GM19023 (cell line): ENCODE measurements around the gene EPB41L4B.

ENCODE experiments used
- ATAC-seq: cut with Tn5 transposase; IDR thresholded peaks from one replicate; pipeline ENCODE4 v1.9.1; 2021; ENCODE audit warnings: mild to moderate bottlenecking, moderate library complexity; ENCODE audit not compliant: unreplicated experiment

The EPB41L4B gene

DNA sequence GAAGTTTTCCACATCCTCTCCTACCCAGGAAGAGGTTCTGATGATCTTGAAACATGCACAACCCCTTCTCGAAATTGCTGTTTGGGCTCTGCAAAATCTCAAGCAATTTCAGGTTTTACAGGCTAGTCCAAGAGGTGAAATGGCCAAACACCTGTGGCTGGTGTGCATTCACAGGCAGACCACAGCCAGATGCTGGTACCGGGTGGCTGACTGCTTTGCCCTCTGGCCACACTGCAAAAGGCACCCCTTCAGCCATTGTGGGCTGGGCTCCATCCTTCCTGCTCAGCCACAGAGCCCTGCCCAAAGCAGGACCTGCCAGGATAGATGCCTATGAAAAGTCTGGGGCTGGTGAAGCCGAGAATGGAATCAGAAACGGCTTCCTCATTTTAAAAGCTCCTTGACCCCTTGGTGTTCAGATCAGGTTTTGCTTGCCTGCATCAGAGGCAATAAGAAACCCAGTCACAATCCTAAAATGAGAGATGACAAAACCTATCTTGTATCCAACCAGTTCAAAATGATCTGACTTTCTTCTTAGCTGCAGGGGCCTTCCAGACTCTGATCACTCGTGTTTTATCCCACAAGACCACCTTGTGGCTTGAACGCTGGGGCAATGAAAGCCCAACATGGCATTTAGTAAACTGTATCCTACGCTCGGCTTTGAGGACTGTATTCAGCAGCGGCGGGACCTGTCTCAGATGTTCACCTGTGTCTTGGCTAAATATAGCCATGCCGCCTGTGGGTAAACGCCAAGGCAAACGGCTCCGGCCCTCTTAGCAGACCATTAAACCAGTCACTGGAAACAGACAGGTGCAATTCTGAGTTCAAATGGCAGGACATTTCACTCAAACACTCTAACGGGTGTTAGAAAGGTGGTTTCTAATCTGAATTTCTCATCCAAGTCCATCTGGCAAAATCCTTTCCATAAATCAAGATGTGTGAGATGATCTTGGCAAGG, 49.6 kb downstream of the EPB41L4B start:
- ATAC-seq: no peak

DNA sequence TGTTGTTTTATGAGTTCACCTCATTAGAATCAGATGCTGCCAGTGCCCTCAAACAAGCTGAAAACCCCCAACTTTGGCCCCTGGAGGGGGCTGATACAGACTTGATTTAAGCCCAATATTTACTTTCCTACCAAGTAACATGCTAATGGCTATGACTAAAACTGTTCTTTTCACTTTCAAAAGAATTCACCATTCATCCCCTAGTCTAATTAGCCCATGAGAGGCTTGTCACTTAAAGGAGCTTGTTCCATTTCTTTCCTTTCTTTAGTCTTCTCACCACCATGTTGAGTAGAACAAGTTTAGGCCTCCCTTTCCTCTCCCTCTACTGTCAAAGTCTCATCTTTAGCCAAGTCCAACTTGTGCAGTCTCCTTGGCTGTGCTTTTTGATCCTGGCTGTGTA, 50.4 kb downstream of the EPB41L4B start:
- ATAC-seq: no peak

DNA sequence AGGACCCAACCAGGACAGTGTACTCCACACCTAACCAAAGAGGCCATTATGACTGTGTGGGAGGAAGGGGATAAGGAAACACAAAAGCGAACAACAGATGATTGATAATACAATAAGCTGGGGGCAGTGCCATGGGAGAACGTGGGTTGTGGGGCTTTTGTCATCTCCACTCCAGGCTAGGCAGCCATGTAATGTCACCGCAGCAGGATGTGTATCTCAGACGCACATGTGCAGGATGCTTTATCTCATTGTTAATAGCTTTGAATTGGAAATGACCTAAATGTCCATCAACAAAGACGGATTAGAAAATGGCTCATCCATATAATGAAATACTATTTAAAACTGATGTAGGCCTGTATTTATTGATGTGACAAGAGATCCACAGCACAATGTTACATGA, 51.0 kb downstream of the EPB41L4B start:
- no peak for ATAC-seq

DNA sequence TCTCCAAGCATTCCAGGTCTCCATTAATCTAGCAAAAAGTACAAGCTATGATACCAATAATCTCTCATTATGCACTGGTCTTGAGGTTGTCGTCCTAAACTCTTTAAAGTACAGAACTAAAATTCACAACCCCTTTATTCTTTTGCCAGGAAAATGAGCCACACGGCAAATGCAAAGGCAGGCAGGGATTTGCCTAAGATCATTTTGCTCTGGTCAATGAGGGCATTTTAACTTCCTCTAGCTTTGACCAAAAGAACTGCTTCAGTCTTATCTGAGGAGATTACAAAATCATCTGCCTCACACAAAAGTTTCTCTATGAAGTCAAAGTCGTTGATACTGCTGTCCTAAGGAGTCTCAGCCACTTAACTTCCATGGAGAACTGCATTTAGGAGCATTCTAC, 51.8 kb downstream of the EPB41L4B start:
- ATAC-seq: no peak

DNA sequence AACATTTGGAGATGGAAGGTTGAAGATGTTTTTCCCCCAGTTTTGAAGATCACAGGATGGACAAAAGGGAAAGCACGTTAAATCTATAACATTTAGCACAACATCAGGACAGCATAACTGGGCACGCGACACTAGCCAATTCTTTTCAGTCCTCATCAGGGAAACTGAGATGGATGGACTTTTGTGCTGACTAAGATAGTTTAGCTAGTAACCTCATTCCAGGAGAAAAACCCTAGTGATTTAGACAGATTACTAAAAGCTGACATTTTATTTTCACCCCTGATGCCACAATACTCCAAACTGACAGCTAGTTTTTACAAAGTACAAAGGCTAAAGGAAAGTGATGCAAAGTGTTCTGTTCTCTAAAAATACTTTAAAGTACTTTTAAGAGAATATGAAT, 53.3 kb downstream of the EPB41L4B start:
- ATAC-seq: no peak

DNA sequence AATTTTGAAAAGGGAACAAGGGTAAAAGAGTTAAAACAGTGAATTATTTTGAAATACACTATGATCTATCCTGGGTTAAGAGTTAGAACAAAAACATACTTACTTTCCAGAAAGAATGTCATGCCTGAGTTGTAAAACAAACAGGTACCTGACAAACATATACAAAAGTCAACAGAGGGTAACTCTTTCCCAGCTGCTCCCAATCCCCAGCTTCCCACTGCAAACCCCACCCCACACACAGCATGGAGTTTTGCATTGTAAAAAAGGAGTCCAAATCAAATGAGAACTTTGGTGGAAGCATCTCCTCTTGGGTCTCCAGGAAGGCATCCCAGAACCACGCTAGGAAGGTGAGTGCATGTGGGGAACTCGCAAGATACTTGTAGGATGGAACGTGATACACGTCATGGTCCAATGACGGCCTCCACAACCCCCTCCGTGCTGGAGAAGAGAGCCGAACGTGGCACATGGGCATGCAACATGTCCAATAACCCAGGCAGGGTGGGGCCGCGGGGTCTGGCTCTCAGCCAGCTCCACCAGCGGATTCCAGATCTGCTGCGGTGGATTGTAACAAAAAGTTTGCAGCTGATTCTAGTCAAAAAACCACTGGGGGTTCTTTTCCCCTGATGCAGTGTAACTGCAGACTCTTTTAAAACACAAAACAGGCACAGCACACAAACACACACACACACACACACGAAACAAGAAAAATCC, 55.8 kb downstream of the EPB41L4B start:
- no peak for ATAC-seq

DNA sequence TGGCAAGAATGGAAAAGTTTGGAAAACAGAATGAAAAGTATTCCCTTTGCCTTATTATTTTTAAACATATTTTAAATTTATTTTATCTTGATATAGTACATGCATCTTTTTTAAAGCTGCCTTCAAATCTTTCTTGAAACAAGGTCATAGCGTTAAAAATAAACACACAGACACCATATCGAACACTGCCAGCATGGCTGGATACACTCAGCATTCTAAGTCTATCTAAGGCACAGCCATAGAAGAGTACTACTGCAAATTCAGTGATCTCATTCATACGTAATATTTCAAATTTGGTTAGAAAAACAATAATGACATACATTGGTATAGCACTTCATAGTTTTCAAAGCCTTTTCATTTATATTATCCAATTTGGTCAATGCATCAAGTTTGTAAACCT, 57.5 kb downstream of the EPB41L4B start:
- ATAC-seq: no peak

DNA sequence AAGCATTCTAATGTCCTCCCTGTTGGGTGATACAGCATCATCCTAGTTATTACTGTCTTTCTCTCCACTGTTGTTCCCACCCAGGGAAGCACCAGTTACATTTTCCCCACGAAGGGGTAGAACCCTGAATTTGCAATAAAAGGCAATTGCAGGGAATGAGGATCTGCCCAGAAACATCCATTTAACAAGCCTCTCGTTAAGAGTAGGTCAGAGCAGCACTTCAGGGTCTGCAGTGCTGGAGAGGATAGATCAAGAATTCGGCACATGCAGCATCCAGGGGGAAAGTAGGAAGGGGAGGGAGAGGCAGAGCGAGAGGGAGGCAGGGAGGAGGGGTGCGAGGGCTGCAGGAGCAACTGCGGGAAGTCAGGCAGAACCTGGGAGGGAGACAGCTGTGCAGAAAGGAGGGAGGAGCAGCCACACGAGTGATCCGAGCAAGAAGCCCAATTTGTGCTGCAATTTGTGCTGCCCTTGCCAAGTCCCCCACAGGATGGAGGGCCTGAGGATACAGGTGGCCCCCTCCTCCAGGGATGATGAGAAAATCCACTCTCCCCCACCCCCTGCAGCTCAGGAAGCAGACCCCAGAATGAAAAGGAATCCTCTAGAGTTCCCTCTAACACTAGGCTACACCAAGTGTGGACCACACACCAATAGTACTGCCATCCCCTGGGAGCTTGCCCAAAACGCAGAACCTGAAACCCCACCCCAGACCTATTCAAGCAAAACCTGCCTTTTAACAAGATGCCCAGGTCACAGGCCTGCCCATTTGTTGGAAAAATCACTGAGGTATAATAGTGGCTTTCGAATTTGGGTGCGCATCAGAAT, 62.2 kb downstream of the EPB41L4B start:
- ATAC-seq: no peak

DNA sequence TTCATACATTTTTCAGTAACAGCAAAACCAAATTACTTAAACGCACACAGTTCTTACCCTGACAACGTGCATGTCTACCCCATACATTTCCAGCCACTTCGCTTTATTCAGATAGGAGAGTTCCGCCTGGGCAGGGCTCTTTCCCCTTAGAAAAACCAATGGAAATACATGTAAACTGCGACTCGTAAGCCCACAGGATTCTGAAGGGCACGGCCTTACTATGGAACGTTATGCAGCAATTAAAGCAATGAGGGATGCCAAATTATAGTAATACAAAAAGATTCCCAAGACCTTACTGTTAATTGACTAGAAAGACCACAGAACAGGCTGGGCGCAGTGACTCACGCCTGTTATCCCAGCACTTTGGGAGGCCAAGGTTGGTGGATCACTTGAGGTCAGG, 64.5 kb downstream of the EPB41L4B start:
- ATAC-seq: no peak

DNA sequence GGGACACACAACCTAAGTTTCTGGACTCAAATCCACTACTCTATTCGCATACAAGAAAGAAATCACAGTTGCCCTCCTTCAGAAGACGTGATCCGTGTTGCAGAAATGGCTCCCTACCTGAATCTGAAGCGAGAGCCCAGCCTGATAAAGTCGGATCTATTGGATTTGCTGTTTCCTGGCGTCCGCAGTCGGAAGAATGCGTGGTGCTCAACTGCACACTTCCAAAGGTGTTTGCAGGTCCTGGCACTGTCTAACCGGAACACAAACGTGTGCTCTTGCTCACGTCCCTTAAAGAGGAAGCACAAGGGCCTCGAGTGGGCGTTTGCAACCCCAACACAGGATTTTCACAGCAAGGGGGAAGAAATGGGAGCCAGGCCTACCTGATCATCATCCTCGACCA, 65.5 kb downstream of the EPB41L4B start:
- no peak for ATAC-seq

DNA sequence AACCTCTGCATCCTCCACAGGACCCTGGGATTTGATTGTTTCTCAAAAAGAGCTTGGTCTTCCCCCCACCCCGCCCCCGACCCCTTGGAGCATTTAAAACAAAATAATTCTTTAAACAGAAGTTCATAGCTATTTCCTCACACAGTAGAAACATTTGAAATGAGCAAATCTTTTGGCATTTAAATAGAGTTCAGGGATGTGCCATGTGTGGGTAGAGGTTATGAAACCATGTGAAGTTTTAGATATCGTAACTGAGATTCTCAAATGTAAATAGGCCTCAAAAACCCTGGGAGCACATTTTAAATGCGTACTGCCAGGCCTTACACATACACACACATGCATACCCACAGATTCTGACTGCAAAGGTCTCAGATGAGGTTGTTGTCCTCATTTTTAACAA, 66.5 kb downstream of the EPB41L4B start:
- no peak for ATAC-seq

DNA sequence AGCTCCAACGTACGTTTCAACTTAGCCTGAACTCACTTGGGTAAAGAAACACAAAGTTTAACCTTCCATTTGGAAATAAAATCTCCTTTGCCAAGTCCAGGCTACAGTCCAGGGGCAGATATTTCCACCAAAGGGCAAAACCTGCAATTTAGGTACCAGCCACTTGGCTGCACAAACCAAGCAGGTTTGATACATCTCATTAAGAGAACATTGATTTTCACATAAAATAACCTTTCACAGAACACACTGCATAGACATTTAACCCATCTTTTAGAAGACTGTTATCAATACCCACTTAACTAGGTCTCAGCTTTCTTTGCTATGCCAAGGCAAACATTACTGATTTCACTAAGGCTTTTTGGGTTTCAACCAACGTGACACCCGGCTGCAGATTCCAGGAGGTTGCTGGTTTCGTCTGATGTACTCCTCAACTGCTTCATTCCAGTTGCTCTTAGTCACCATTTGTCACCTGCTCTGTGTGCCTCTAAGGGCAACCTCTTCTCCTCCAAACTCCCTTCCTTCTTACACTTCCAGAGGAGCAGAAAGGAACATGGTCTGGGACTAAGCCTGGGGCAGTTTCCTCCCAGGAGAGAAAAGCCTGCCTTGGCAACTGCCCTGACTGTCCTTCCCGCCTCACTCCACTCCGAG, 67.1 kb downstream of the EPB41L4B start:
- ATAC-seq: no peak

DNA sequence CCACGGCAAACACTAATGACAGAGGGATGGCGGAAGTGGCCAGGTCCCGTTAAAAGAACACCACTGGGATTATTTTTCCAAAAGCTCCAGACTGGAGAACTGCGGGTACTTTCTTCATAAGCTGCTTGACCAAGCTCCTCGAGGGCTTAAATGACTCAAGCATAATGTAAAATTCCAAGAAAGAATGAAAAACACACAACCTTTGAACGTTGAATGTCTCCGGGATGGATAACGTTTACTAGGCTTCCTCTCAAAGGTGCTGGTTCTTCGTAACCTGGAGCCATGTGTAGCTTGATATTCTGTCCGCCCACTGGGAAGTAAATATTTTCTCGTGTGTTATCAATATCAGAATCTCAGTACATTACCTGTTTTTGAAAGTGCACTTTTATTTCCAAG, 67.6 kb downstream of the EPB41L4B start:
- ATAC-seq: no peak

DNA sequence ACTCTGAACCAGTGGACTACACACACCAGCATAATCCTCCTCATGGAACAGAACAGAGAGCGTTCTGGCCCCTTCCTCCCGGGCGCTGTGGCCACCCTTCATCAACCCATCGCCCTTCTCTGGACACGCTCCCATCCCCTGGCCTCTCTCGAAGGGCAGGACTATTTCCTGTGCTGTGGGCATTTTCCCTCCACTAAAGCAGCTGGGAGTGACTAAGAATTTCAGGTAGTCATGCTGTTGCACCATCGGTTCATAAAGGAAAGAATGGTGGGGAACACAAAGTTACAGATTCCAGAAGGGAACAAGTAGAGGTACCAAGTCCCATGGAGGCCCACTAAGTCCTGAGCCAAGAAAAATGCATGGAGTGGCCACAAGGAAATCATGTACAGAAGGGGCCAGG, 68.6 kb downstream of the EPB41L4B start:
- no peak for ATAC-seq

DNA sequence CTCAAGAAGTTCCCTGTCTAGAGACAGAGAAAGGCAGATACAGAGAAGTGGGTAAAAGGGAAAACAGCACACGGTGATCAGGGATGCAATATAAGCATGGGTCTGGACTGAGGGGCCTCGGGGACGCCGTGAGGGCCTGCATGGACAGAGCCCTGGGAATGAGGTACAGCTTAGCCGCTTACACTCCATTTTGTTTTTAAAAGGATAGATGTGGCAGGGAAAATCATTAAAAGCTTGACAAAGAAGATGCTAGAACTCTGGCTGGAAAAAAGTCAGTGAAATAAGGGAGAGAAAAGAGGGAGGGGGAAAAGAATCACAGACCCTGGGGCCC, 69.1 kb downstream of the EPB41L4B start:
- no peak for ATAC-seq

DNA sequence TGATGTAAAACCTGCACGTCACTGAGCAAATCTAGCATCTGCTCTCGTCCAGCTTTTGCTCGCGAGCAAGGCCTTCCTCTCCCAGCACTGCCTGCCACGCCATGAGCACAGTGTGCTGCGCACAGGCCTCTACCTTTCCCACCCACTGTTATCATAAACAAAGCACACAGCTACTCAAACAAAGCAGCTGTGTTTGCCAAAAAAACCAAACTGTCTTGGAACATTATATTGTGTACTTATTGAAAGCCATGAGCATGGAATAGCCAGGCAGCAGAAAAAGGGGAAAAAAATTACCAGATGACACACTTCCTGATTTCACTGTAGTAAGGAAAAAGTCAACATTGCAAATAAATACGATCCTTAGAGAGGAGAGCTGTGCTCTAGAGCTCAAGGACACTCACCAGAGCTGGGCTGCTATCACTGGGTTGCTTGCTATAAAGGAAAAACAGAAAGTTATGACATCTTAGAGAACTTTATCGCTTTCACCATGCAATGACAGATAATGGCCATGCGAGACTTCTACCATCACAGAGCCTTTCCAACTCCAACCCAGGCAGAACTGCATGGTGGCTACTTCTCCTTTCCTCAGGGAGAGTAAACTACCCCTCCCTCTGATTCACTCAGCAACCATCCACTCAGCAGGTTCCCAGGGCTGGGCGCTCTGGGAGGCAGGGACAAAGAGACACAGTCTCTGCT, 69.6 kb downstream of the EPB41L4B start:
- no peak for ATAC-seq

DNA sequence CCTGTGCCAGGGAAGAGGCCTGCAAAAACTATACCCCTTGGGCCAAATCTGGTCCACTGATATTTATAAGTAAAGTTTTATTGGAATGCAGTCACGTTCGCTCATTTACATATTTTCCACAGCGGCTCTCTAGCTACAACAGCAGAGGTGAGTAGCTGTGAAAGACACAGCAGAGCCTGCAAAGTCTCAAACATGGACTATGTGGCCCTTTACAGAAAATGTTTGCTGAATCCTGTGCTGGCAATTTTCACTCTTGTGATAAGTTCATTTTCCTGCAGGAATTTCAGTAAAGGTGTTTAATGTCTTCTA, 70.1 kb downstream of the EPB41L4B start:
- ATAC-seq: no peak

DNA sequence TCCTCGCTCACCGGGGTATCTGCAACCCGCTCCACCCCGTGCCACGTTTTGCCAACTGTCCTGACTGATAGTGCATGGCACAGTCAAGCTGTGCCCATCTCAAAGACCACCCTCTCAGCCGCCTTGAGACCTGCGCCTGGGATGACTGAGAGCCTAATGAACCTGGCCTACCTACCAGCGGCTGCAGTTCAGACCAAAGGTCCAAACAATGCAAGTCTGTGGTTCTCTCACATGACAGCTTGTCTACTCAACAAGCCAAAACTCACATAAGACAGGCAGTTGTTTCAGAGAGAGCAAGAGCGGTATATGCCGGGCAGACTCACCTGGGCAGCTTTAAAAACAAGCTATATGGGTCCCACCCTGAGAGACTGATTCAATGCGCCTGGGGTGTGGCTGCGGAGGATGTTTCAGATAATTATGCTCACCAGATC, 70.5 kb downstream of the EPB41L4B start:
- no peak for ATAC-seq

DNA sequence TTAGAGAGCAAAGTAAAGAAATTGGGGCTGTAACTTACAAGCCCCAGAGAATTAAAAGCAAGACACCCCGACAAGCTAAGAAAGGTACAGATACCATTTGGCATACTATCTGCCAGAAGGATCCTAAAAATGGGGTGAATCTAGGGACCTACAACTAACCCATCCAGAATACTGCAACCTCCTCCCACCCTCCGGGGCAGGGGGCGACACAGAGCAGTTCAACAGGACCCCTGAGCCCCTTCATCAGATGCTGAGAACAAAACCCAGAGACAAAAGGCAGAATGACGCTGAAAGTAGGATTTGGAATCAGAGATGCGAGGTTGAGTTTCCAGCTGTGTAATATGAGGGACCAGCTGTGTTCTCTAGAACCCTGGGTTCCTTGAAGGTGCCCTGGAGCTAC, 71.2 kb downstream of the EPB41L4B start:
- ATAC-seq: no peak

DNA sequence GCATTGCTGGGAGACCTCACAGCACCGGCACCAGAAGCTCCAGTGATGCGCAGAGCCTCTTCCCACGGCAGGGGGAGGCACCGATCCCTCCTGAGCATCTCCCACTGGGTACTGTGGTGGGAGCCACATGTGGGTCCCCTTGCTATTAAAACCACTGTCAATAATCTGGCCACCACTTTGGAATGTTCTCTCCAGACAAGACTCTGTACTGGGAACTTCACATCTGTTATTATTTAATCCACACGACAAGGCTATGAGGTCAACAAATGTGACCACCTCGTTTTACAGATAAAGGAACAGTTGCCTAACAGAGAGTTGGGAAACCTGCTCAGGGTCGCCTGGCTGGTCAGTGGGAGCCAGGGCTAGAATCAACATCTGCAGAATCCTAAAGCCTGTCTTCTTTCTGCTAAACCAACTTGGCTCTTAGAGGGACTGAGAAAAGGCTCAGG, 72.7 kb downstream of the EPB41L4B start:
- ATAC-seq: no peak

DNA sequence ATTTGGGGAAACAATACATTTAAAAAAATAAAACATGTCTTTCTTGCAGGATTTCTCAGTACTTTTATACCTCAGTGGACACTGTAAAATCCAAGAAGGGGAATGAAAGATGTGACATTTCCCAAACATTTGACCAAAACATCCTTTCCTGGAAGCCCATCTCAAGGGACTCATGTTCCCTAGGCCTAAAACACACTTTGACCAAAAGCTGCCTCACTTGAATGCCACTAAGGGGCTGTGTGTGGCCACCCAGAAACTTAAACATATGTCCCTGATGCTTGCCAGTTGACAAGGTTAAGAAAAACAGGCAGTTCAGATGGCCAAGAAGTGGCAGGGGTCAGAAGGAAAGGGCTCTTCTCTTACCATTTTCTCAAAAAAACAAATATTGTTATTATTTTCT, 73.6 kb downstream of the EPB41L4B start:
- no peak for ATAC-seq
